NCI-H2029 (cell line): ENCODE measurements around the gene NEAT1.

Experiments used
- DNase-seq: peaks from one replicate; lab custom pipeline; 2025; lab: John Stamatoyannopoulos, UW

NEAT1 gene

GRCh38 chr11:65389294-65389980 lies 33.2 kb upstream of the NEAT1 start:
- no peak for DNase-seq

DNA sequence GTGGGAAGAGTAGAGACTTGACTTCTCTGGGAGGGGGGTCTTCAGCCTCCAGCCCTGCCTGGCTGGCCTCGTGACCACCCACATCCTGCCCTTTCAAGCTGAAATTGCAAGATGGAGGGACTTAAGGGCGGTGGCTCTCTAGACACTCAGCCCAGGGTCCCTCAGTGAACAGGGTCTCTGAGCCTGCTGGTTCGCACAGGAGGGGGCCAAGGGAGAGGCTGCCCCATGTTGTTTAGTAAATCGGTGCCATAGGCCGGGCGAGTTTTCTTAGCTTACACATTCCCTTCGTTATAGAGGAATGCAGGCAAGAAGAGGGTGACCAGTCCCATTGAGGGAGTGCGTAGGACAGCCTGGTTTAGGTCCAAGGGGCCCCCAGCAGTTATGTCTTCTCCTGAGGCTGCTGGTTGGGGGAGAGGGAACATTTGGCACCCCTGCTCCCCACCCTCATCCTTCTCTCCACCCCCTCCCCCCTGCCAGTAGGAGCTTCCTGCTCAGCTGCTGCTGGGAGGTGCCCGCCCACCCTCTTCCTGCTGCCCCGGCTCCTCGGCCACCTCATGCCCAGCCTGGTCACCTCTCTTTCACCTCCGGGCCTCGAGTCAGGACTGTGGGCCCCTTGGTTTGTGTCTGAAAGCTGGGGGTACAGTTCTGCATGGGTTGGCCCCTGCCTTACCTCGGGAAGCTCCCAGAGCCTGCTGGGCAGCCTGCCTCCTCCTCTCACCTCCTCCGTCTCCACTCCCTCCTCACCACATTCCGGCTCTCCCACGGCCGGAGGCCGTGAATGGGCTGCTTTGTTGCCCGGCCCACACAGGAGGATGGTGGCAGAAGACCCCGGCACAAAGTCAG lies 32.3 kb upstream of the NEAT1 start:
- DNase-seq: no peak

GRCh38 chr11:65390996-65391395 lies 31.6 kb upstream of the NEAT1 start:
- DNase-seq: no peak

GRCh38 chr11:65392186-65392829 lies 30.3 kb upstream of the NEAT1 start:
- DNase-seq: no peak

GRCh38 chr11:65392899-65393298 lies 29.7 kb upstream of the NEAT1 start:
- DNase-seq: no peak

- DNase-seq: no peak
Observed at GRCh38 chr11:65393513-65394079, 29.0 kb upstream of the NEAT1 start.

GRCh38 chr11:65394125-65394536 lies 28.5 kb upstream of the NEAT1 start:
- no peak for DNase-seq

GRCh38 chr11:65395961-65396530 lies 26.6 kb upstream of the NEAT1 start:
- DNase-seq: no peak

GRCh38 chr11:65396769-65397745 lies 25.5 kb upstream of the NEAT1 start:
- no peak for DNase-seq

DNA sequence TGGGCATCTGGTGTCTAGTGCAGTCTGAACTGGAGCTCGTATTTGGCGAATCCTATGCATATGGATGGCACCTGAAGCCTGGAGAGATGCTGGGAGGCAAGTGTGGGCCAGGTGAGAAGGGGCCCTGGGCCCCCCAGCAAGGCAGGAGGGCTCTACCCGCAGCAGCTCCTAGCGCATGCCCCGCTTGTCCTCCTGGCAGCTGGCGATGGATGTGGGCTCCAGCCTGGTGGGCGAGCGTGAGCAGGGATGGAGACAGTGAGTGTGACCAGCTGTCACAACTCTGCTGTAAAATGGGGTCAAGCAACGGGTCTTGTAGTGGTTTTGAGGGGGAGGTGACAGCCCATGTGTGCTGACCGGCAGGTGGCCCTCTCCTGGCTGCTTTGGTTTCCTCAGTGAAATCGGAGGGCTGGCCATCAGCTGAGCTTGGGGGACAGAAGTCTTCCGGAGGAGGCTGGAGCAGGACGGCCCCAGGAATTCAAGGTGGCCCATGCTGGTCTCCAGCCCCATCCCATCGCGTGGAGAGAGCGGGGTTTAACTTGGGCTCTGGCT lies 24.2 kb upstream of the NEAT1 start:
- DNase-seq: no peak

- no peak for DNase-seq
Observed at GRCh38 chr11:65399249-65399648, 23.3 kb upstream of the NEAT1 start.

- DNase-seq: no peak
Observed at GRCh38 chr11:65399845-65400244, 22.8 kb upstream of the NEAT1 start.

- DNase-seq: no peak
Observed at GRCh38 chr11:65400307-65401072, 22.1 kb upstream of the NEAT1 start.

GRCh38 chr11:65401073-65401802 lies 21.4 kb upstream of the NEAT1 start:
- no peak for DNase-seq

DNA sequence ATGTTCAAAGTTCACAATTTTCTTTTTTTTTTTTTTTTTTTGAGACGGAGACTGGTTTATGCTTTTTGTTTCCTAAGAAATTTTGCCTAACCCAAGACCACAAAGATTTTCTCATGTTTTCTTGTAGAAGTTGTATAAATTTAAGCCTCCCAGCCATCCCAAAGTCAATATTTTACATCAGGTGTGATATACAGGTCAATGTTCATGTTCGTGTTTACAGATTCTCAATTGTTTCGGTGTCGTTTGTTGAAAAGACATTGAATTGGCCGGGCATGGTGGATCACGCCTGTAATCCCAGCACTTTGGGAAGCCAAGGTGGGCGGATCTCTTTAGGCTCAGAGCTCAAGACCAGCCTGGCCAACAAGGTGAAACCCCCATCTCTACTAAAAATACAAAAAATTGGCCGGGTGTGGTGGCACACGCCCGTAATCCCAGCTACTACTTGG lies 20.8 kb upstream of the NEAT1 start:
- DNase-seq: no peak

GRCh38 chr11:65402790-65403189 lies 19.8 kb upstream of the NEAT1 start:
- DNase-seq: no peak

GRCh38 chr11:65403607-65404121 lies 18.9 kb upstream of the NEAT1 start:
- DNase-seq: no peak

- DNase-seq: no peak
Observed at GRCh38 chr11:65404210-65404609, 18.4 kb upstream of the NEAT1 start.
